Parathyroid adenoma (tissue), 2 donors: ENCODE data around the gene EPS15.

ENCODE experiments used
- H2AFZ ChIP-seq: fragments of 300-600 bp; sonication (generic); one replicate; pipeline ENCODE4 v1.7.0; 2017; ENCODE audit warnings: antibody characterized with exemption, mild to moderate bottlenecking
- H3K27ac ChIP-seq: fragments of 300-600 bp; sonication (generic); one replicate; pipeline ENCODE4 v1.7.0; 2017
- H3K27me3 ChIP-seq: fragments of 300-600 bp; sonication (generic); one replicate; pipeline ENCODE4 v1.7.0; 2017; ENCODE audit warnings: low read length; ENCODE audit not compliant: control insufficient read depth, insufficient read depth
- H3K36me3 ChIP-seq: fragments of 300-600 bp; sonication (generic); one replicate; pipeline ENCODE4 v1.7.0; 2017; ENCODE audit warnings: low read length; ENCODE audit not compliant: control insufficient read depth, insufficient read depth
- H3K4me1 ChIP-seq: fragments of 300-600 bp; sonication (generic); one replicate; pipeline ENCODE4 v1.7.0; 2017; ENCODE audit warnings: control low read depth
- H3K4me2 ChIP-seq: fragments of 300-600 bp; sonication (generic); one replicate; pipeline ENCODE4 v1.7.0; 2017; ENCODE audit warnings: low read length
- H3K4me3 ChIP-seq: fragments of 300-600 bp; sonication (generic); one replicate; pipeline ENCODE4 v1.7.0; 2017; ENCODE audit warnings: low read depth, low read length
- H3K79me2 ChIP-seq: fragments of 300-600 bp; sonication (generic); one replicate; pipeline ENCODE4 v1.7.0; 2017; ENCODE audit warnings: control low read depth
- H3K9ac ChIP-seq: fragments of 300-600 bp; sonication (generic); one replicate; pipeline ENCODE4 v1.7.0; 2017; ENCODE audit warnings: mild to moderate bottlenecking
- H3K9me3 ChIP-seq: fragments of 300-600 bp; sonication (generic); one replicate; pipeline ENCODE4 v1.7.0; 2017; ENCODE audit warnings: low read length; ENCODE audit not compliant: control insufficient read depth
- TF ChIP-seq, protein P1 (sequence below): fragments of 300-600 bp; sonication (generic); IDR thresholded peaks from one replicate; pipeline ENCODE4 v1.7.0; 2017; ENCODE audit warnings: antibody characterized with exemption, mild to moderate bottlenecking
- donor health status: primary hyperparathyroidism.

EPS15 gene

DNA sequence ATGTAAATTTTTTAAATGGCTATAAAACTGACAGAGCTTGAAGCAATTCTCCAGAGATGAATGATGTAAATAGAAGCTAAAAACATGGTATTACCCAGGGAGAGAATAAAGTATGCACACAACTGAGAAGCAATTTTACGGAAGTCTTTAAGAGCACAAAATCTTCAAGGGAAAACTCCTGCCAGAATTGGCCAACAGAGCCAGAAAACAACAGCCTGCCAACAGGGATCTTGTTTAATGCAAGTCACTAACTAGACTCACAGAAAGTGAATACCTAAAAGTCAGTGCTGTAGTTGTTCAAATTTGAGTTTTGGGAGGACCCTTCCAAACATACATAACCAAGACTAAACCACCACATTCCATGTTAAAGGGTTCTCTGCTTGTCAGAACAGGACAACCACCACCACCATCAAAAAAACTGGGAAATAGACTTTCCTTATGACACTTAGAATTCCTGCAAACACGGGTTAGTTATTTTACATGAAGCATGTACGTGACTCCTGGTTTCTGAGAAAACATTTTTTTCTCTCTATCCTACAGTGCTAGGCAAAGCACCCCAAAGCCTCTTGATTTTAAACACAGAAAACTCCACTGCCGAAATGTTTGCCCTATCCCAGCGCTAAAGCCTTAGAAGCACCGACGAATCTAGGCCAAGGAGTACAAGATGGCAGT is 1.6 kb downstream of the EPS15 start:
- no peaks in the 10 kb centered on the region for H3K36me3 ChIP-seq
- H3K27me3 ChIP-seq: no peaks in the 10 kb centered on the region
- H3K79me2 ChIP-seq: peaks cover 7% of the 10 kb centered on the region
- H3K9me3 ChIP-seq: no peaks in the 10 kb centered on the region
- peak overlapping the region; percentile 94 for H3K4me2 ChIP-seq
- peak overlapping the region; percentile 54 for H2AFZ ChIP-seq
- TF ChIP-seq, protein P1, sequence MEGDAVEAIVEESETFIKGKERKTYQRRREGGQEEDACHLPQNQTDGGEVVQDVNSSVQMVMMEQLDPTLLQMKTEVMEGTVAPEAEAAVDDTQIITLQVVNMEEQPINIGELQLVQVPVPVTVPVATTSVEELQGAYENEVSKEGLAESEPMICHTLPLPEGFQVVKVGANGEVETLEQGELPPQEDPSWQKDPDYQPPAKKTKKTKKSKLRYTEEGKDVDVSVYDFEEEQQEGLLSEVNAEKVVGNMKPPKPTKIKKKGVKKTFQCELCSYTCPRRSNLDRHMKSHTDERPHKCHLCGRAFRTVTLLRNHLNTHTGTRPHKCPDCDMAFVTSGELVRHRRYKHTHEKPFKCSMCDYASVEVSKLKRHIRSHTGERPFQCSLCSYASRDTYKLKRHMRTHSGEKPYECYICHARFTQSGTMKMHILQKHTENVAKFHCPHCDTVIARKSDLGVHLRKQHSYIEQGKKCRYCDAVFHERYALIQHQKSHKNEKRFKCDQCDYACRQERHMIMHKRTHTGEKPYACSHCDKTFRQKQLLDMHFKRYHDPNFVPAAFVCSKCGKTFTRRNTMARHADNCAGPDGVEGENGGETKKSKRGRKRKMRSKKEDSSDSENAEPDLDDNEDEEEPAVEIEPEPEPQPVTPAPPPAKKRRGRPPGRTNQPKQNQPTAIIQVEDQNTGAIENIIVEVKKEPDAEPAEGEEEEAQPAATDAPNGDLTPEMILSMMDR: no peak
- no peak overlapping the region for H3K9ac ChIP-seq
- peak overlapping the region; percentile 67 for H3K27ac ChIP-seq
- peaks cover 4% of the 10 kb centered on the region for H3K4me1 ChIP-seq
- H3K4me3 ChIP-seq: peak overlapping the region; percentile 87

DNA sequence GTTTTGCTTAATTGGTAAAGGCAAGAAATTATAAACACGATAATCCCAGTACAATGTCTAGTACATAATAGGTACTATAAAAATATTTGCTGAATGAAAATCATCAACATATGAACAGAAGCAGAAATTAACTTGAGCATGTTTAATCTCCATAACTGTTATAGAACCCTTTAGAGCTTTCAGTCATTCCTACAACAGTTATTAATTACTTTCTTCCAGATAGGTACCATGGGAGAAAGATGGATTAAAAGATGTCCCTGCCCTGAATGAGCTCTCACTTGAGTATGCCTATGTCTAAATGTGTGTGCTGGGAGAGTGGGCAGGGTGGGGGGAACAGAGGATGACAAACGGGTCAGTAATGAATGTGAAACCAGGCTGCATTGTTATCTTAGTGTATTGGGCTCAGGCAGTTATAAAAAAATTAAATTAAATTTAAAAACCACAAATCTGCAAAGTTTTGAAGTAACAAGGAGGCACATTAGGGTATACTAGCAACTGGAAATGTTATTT is 2.4 kb downstream of the EPS15 start:
- Histone ChIP-seq H3K36me3 (no peaks in the 10 kb centered on the region), H3K4me2 (no peak overlapping the region), H3K27ac (no peak overlapping the region), H3K9ac (no peak overlapping the region), H3K9me3 (no peaks in the 10 kb centered on the region), H2AFZ (no peak overlapping the region), H3K27me3 (no peaks in the 10 kb centered on the region), H3K4me1 (peaks cover 4% of the 10 kb centered on the region), H3K79me2 (peaks cover 7% of the 10 kb centered on the region), H3K4me3 (no peak overlapping the region)
- TF ChIP-seq, protein P1: no peak

DNA sequence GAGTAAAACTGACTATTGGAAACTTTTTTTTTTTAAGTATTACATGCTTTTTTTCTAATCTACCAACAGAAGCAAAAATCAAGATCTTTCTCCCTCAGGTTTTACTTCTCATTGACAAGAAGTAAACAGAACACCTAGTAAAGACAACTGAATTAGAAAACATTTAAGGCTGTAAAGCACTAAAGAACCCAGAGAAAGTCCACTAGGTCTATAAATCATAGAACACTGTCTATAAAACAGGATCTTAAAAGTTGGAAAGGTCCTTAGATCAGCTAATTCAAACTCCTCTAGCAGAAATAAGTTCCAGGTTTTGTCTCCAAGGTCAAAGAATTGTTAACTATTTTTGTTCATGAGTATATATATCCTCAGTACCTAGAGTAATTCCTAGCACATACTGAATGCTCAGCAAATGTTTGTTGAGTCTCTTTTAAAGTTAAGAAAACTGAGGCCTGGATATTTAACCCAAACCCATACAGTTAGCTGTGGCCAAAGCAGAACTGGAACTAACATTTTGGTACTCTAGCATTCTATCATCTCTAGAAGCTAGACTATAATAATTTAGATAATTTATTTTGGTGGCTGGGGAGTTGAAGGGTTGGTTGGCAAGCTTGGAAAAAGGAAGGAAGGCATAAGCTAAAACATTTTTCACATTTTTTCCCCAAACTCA is 3.0 kb downstream of the EPS15 start:
- Histone ChIP-seq H3K36me3 (no peaks in the 10 kb centered on the region), H3K27ac (peak overlapping the region; percentile 7), H3K4me1 (peaks cover 4% of the 10 kb centered on the region), H3K9ac (no peak overlapping the region), H3K4me2 (no peak overlapping the region), H3K79me2 (peaks cover 7% of the 10 kb centered on the region), H3K27me3 (no peaks in the 10 kb centered on the region), H2AFZ (no peak overlapping the region), H3K9me3 (no peaks in the 10 kb centered on the region), H3K4me3 (no peak overlapping the region)
- TF ChIP-seq, protein P1: no peak

DNA sequence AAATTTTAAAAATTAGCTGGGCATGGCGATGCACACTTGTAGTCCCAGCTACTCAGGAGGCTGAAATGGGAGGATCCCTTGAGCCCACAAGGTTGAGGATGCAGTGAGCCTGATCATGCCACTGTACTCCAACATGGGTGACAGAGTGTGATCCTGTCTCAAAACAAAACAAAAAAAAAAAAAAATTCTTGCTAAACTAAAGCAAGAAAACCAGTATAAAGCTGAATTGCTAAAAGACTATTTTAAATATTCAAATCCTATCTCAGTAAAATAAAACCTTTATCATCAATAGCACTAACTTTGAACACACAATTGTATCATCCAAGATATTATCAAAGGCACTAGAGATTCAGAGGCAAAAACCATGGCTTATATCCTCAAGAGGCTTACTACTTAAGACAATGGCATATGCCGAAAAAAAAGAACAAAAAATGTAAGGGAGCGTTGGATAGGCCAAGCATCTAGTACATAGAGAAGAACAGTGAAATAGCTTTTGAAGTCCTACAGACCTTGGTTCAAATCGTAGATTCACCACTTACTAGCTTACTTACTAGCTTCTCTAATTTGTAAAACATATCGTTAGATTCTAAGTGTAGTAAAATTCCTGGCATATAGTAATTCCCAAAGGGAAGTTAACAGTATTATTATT is 3.6 kb downstream of the EPS15 start:
- no peak overlapping the region for H3K4me2 ChIP-seq
- H3K36me3 ChIP-seq: no peaks in the 10 kb centered on the region
- H3K9ac ChIP-seq: no peak overlapping the region
- H3K27me3 ChIP-seq: no peaks in the 10 kb centered on the region
- H3K4me3 ChIP-seq: no peak overlapping the region
- peaks cover 12% of the 10 kb centered on the region for H3K79me2 ChIP-seq
- no peak overlapping the region for H2AFZ ChIP-seq
- H3K4me1 ChIP-seq: peaks cover 4% of the 10 kb centered on the region
- no peaks in the 10 kb centered on the region for H3K9me3 ChIP-seq
- TF ChIP-seq, protein P1: no peak
- peak overlapping the region; percentile 7 for H3K27ac ChIP-seq
